ENCODE data around the gene WSB1. TPM values are rescaled to one million over a fixed set of nuclear protein-coding genes. Genes with fewer than 3 reads are reported as not detected.

WSB1 gene
- total and polyA plus RNA-seq, 10 of the 15 experiments (the other 5 are each of a cell fraction or from before 2014, with no cell fraction given) = 26.6 to 458 (median 101) TPM

DNA sequence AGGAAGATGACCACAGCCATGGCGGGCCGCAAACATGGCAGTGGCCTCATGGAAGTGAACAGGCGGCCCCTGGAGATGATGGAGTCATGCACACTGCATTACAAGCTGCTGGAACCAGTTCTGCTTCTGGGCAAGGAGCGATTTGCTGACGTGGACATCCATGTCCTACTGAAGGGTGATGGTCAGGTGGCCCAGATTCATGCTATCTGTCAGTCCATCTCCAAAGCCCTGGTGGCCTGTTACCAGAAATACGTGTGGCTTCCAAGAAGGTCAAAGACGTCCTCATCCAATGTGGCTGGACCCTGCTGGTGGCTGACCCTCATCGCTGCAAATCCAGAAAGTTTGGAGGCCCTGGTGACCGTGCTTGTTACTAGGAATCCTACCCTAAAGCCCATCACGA, 13.4 kb upstream of the WSB1 start:
- Histone ChIP-seq H4K20me1 (ENCODE audit: control insufficient read depth, insufficient read depth) (no peaks in the 10 kb centered on the region), H3K36me3 (ENCODE audit: control insufficient read depth in 2 of 2, insufficient read depth in 2 of 2, low read length in 1 of 2) (no peaks in the 10 kb centered on the region), H3K27ac (ENCODE audit: control insufficient read depth, insufficient read depth) (no peak overlapping the region), H3K9ac (ENCODE audit: control insufficient read depth, insufficient read depth, low read length) (no peak overlapping the region), H3K79me2 (ENCODE audit: control insufficient read depth, insufficient read depth, low read length) (no peaks in the 10 kb centered on the region), H3K27me3 (replicated peaks in 1 of 2; ENCODE audit: control insufficient read depth in 2 of 2, insufficient read depth in 2 of 2, low read length in 1 of 2) (no peaks in the 10 kb centered on the region), H3K9me3 (replicated peaks; ENCODE audit: control insufficient read depth, insufficient read depth, low read length) (no peaks in the 10 kb centered on the region), H3K4me2 (ENCODE audit: control insufficient read depth, insufficient read depth) (no peak overlapping the region), H2AFZ (ENCODE audit: control insufficient read depth, low read depth, low read length) (no peak overlapping the region), H3K4me3 (no peak overlapping the region), H3K4me1 (ENCODE audit: control insufficient read depth, insufficient read depth, low read length) (peaks cover 14% of the 10 kb centered on the region)
- ATAC-seq = no peak
- in situ Hi-C loops (cut with MboI) (loop anchor here (25.0 kb wide), 1 partner anchor 782 kb away; no protein-coding TSS in a partner anchor), intact Hi-C loops (cut with micrococcal nuclease; ENCODE audit: unreplicated experiment) (no loop called here)
- TF ChIP-seq NR2F1 (conservative IDR thresholded peaks at IDR 0.05) (no peak), BACH1 (IDR thresholded peaks at IDR 0.05; ENCODE audit: borderline replicate concordance) (no peak), BHLHE40 (IDR thresholded peaks at IDR 0.05; ENCODE audit: borderline replicate concordance in 1 of 2, low read depth in 2 of 2, low read length in 1 of 2) (no peak), ZZZ3 (IDR thresholded peaks at IDR 0.05; ENCODE audit: control insufficient read depth, insufficient read length, low read depth) (no peak), TCF7 (IDR thresholded peaks at IDR 0.05; ENCODE audit: borderline replicate concordance) (no peak), KAT2A (conservative IDR thresholded peaks at IDR 0.05; ENCODE audit: control insufficient read depth, low read depth, low read length) (no peak), EP300 (IDR thresholded peaks at IDR 0.05; ENCODE audit: borderline replicate concordance in 1 of 2, control insufficient read depth in 1 of 2, low read depth in 2 of 2, low read length in 2 of 2) (no peak), GABPA (IDR thresholded peaks at IDR 0.05; ENCODE audit: low read depth) (no peak), MYB (IDR thresholded peaks at IDR 0.05; ENCODE audit: borderline replicate concordance, low read depth, low read length) (no peak), NBN (IDR thresholded peaks at IDR 0.05) (no peak), CBFB (IDR thresholded peaks at IDR 0.05; ENCODE audit: low read depth) (no peak), CREM (IDR thresholded peaks at IDR 0.05; ENCODE audit: low read depth) (no peak), ZNF384 (IDR thresholded peaks at IDR 0.05; ENCODE audit: borderline replicate concordance, low read depth, low read length) (no peak), NFIC (IDR thresholded peaks at IDR 0.05; ENCODE audit: low read depth, low read length) (no peak)
- TF ChIP-seq, protein P1, sequence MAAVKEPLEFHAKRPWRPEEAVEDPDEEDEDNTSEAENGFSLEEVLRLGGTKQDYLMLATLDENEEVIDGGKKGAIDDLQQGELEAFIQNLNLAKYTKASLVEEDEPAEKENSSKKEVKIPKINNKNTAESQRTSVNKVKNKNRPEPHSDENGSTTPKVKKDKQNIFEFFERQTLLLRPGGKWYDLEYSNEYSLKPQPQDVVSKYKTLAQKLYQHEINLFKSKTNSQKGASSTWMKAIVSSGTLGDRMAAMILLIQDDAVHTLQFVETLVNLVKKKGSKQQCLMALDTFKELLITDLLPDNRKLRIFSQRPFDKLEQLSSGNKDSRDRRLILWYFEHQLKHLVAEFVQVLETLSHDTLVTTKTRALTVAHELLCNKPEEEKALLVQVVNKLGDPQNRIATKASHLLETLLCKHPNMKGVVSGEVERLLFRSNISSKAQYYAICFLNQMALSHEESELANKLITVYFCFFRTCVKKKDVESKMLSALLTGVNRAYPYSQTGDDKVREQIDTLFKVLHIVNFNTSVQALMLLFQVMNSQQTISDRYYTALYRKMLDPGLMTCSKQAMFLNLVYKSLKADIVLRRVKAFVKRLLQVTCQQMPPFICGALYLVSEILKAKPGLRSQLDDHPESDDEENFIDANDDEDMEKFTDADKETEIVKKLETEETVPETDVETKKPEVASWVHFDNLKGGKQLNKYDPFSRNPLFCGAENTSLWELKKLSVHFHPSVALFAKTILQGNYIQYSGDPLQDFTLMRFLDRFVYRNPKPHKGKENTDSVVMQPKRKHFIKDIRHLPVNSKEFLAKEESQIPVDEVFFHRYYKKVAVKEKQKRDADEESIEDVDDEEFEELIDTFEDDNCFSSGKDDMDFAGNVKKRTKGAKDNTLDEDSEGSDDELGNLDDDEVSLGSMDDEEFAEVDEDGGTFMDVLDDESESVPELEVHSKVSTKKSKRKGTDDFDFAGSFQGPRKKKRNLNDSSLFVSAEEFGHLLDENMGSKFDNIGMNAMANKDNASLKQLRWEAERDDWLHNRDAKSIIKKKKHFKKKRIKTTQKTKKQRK (IDR thresholded peaks at IDR 0.05; ENCODE audit: low read depth, low read length) = no peak
- TF ChIP-seq, protein P2, sequence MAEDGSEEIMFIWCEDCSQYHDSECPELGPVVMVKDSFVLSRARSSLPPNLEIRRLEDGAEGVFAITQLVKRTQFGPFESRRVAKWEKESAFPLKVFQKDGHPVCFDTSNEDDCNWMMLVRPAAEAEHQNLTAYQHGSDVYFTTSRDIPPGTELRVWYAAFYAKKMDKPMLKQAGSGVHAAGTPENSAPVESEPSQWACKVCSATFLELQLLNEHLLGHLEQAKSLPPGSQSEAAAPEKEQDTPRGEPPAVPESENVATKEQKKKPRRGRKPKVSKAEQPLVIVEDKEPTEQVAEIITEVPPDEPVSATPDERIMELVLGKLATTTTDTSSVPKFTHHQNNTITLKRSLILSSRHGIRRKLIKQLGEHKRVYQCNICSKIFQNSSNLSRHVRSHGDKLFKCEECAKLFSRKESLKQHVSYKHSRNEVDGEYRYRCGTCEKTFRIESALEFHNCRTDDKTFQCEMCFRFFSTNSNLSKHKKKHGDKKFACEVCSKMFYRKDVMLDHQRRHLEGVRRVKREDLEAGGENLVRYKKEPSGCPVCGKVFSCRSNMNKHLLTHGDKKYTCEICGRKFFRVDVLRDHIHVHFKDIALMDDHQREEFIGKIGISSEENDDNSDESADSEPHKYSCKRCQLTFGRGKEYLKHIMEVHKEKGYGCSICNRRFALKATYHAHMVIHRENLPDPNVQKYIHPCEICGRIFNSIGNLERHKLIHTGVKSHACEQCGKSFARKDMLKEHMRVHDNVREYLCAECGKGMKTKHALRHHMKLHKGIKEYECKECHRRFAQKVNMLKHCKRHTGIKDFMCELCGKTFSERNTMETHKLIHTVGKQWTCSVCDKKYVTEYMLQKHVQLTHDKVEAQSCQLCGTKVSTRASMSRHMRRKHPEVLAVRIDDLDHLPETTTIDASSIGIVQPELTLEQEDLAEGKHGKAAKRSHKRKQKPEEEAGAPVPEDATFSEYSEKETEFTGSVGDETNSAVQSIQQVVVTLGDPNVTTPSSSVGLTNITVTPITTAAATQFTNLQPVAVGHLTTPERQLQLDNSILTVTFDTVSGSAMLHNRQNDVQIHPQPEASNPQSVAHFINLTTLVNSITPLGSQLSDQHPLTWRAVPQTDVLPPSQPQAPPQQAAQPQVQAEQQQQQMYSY (CRISPR knock-in tag; IDR thresholded peaks at IDR 0.05) = no peak
- TF ChIP-seq, protein P3, sequence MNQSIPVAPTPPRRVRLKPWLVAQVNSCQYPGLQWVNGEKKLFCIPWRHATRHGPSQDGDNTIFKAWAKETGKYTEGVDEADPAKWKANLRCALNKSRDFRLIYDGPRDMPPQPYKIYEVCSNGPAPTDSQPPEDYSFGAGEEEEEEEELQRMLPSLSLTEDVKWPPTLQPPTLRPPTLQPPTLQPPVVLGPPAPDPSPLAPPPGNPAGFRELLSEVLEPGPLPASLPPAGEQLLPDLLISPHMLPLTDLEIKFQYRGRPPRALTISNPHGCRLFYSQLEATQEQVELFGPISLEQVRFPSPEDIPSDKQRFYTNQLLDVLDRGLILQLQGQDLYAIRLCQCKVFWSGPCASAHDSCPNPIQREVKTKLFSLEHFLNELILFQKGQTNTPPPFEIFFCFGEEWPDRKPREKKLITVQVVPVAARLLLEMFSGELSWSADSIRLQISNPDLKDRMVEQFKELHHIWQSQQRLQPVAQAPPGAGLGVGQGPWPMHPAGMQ (IDR thresholded peaks at IDR 0.05; ENCODE audit: borderline replicate concordance) = no peak
- SMC1A ChIA-PET (ENCODE audit: uncharacterized antibody, unreplicated experiment) = interaction anchor here (1.2 kb wide), 1 partner anchor 44 kb away, joined by 3 read pairs; no protein-coding TSS in a partner anchor
- DNase-seq (ENCODE audit: low read depth, low spot score) = no peak
- CTCF ChIA-PET = no interaction called here
- RAD21 ChIA-PET (ENCODE audit: unreplicated experiment) = interaction anchor here (0.6 to 3.0 kb wide), 2 partner anchors 13 to 60 kb away, joined by 3 to 26 read pairs; partner anchors contain the start of gene WSB1
- no TSS peak for BruUV-seq (replicated peaks)
- POLR2A ChIA-PET = interaction anchor here (0.9 to 2.5 kb wide), 2 partner anchors 16 to 18 kb away, joined by 3 to 7 read pairs; no protein-coding TSS in a partner anchor
- WGBS (ENCODE audit: insufficient coverage, insufficient replicate concordance, low lambda C conversion rate, missing lambda C conversion rate) = 97% methylated on average over 10 of the region's 10 CpGs
- no peak for FAIRE-seq

All from GM12878 (cell line).